Measurements from ENCODE around the gene OR6C75.

GRCh38 chr12:55400229-55400628, 37.5 kb downstream of the OR6C75 start, which contains the start of gene OR6C65:
- no peak for TF ChIP-seq CTCF (IDR thresholded peaks at IDR 0.05)
- TF ChIP-seq EP300 (IDR thresholded peaks at IDR 0.05) = no peak
